Measurements from ENCODE around the gene TIAL1. TPM values are rescaled to one million over a fixed set of nuclear protein-coding genes. Genes with fewer than 3 reads are reported as not detected.
"Not testable (repeated sequence)": the region's sequence is repeated elsewhere in the genome, so short reads cannot be mapped to it uniquely, and the experiment has no call there.

TIAL1 gene
- total RNA-seq, 1 donor, result 20.5 TPM

GRCh38 chr10:119533473-119533872 is 63.3 kb downstream of the TIAL1 start:
- no peak for DNase-seq (ENCODE audit: low read depth in 2 of 3, low spot score in 2 of 3)

GRCh38 chr10:119532791-119533190 is 64.0 kb downstream of the TIAL1 start:
- not testable (repeated sequence) for DNase-seq (ENCODE audit: low read depth in 2 of 3, low spot score in 2 of 3)

DNA sequence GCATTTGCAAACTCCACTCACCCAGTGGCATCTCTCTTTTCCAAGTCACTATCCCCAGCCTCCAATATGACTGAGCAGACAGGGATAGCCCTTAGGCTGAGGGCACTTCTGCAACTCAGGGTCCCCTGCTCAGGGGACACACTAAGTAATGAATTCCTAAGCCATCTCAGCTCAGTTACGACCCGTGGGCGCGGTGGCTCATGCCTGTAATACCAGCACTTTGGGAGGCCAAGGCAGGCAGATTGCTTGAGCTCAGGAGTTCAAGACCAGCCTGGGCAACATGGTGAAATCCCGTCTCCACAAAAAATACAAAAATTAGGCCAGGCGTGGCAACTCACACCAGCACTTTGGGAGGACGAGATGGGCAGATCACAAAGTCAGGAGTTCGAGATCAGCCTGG is 64.5 kb downstream of the TIAL1 start:
- not testable (repeated sequence) for DNase-seq (ENCODE audit: low read depth in 2 of 3, low spot score in 2 of 3)

DNA sequence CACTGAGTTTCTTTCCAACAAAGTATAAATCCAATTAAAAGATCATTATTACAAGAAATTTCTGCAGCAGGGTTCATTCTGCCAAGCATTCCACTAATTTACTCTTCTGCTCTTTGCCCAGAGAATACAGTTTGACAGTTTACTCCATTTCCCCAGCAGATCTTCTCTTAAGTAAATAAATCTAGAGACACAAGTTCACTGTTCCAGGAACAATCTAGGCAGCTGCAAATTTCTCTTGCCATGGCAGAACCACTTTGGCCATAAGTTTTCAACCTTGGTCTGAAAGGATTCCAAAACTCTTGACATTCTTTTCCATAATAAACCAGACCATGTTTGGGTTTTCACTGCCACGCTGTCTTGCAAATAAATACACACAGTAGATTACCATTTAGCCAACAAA is 65.7 kb downstream of the TIAL1 start:
- DNase-seq (ENCODE audit: low read depth in 2 of 3, low spot score in 2 of 3), result no peak

GRCh38 chr10:119528663-119529237 is 68.0 kb downstream of the TIAL1 start:
- not testable (repeated sequence) for DNase-seq (ENCODE audit: low read depth in 2 of 3, low spot score in 2 of 3)

- no peak for DNase-seq (ENCODE audit: low read depth in 2 of 3, low spot score in 2 of 3)
Observed at GRCh38 chr10:119526621-119527592, 69.9 kb downstream of the TIAL1 start.

- DNase-seq (ENCODE audit: low read depth in 2 of 3, low spot score in 2 of 3), result no peak
Observed at GRCh38 chr10:119526149-119526548, 70.6 kb downstream of the TIAL1 start.

DNA sequence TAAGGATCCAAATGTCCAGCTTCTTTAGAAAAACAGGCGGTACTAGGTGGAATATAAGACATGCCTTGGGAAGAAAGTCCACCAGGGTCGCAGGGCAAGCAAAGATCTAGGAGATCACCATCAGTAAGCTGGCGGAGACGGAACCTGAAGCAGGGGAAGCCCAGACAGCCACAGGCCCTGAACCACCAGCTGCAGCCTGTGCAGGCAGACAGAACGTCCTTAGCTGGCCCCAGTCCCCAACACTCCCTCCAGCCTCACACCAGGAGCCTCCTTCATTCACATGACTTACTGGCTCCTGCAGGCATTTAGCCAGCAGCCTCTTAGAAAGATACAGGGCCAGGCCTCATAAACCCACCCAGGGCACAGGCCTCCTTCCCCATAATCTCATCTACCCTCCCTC is 71.6 kb downstream of the TIAL1 start:
- no peak for DNase-seq (ENCODE audit: low read depth in 2 of 3, low spot score in 2 of 3)

- no peak for DNase-seq (ENCODE audit: low read depth in 2 of 3, low spot score in 2 of 3)
Observed at GRCh38 chr10:119524720-119525070, 72.1 kb downstream of the TIAL1 start.

- DNase-seq (ENCODE audit: low read depth in 2 of 3, low spot score in 2 of 3), result no peak
Observed at GRCh38 chr10:119523895-119524719, 72.7 kb downstream of the TIAL1 start.

Other genes starting within 250 kb of the TIAL1 start
- gene RGS10, start 54.2 kb downstream of the TIAL1 start, total RNA-seq, result 12.9 TPM
- gene BAG3, start 54.4 kb upstream of the TIAL1 start, total RNA-seq, result 7.3 TPM
- gene INPP5F, start 129.1 kb upstream of the TIAL1 start, total RNA-seq, result 5.4 TPM